Right forelimb (tissue), 1 donor: Measurements from ENCODE around the gene CGB8.
"Not testable (repeated sequence)": the region's sequence is repeated elsewhere in the genome, so short reads cannot be mapped to it uniquely, and the experiment has no call there.

Source experiments
- DNase-seq: peaks from one replicate; pipeline ENCODE4 v3.0.0-alpha.2; 2018

CGB8 gene

DNA sequence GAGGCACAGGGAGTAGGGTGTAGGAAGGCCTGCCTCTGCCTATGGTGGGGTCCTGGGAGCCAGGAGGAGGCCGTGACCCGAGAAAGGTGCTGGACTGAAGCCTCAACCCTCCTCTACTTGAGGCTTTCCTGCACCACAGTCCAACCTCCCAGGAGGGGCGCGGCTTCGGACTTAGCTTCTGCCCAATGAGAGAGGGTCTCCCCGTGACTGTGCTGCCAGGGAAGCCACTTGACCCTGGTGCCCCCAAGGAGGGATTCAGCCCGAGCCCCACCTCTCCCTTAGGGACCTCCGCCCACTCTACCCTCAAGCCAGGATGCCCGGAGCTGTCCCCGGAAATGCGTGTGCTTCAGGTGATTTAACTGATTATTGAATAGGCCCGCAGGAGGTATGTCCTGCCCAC is at the start of gene CGB8:
CGB8 (minus strand) TSS at position 101 of the 400 bp plus-strand sequence. CDS start 372 bp downstream, outside the sequence.
- DNase-seq = not testable (repeated sequence)

DNA sequence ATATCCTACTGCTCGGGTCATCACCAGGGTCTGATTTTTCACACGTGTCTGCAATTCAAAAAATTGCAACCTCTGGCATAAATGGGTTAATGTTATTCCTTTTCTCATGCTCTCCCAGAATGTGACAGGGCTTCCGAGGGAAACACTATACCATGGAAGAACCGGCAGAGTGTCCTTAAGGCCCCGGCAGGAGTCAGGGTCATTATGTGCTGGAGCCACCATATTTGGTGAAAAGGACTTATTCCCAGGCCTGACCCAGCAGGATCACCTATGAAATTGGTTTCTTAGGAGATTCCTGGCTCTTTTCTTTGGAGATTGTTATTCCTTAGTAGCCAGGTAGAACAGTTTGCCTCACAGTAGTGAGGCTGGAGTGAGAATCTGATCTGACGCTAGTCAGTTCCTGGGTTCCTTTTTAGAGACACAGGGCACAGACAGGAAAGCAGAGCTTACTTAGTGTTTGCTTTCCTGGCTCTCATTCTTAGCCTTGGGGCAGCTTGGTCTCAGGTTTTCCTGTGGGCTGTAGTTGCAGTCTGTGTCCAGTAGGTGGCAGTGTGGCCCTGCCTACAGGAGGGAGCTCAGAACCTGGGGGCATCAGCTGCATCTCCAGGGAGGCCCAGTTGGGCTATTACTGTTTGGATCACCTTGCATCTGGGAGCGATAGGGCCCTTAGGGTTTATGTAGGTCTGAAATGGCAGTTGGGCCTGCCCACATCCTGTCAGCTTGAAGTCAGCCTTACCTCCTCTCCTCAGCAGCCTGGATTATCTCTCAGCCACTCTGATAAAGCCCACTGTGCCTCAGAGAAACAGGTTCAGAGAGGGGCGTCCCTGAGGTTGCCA is 48.8 kb upstream of the CGB8 start:
- peak; percentile 78 for DNase-seq

DNA sequence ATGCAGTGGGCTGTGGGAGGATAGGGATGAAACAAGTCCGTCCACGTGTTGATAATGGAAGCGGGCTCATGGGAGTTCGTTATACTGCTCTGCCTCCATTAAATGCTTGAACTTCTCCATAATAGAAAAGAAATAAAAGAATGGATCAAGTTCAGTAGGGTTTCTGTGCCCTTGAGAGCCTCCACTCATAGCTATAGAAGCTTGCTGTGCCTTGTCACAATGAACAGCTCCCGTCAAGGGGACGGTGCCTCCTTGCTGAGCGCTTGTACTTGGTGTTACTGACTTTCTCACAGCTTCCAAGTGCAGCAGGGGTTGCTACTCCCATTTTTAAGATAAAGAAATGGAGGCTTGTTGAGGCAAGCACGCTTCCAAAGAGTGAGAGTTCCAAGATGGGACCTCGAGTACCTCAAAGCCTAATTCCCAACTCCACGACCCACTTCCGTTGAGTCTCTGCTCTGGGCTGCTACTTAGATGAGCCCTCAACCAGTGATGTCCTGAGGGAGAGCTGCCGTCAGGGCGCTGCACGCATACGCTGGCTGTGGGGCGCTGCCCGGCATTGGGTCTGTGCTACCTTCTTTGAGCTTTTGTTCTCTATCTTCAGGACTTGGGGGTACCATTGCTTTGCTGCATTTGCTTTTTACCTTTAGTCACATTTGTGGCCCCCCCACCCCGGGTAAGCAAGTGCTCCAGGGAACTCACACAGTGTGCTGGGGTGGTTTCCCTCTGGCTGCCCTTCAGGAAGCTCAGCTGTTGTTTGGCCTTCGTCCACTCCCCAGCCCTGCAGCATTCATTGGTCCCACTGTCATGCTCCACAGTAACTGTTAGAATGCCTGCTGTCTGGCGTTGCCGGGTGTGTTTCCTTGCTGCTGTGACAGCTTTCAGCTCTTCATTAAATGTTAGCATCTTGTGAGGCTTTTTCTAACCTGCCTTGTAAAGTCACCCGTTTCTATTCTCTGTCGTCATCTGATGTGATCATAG is 45.9 kb upstream of the CGB8 start:
- no peak for DNase-seq

DNA sequence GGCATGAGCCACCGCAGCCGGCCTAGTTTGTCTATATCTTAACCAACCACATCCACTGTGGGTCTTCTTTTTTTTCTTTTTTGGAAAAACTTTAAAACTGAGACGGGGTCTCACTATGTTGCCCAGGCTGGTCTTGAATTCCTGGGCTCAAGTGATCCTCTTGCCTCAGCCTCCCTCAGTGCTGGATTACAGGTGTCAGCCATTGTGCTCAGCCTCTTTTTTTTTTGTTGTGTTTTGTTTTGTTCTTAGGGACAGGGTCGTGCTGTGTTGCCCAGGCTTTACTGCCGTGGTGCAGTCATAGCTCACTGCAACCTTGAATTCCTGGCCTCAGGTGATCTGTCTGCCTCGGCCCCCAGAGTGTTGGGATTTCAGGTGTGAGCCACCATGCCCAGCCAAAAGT is 43.8 kb upstream of the CGB8 start:
- no peak for DNase-seq

DNA sequence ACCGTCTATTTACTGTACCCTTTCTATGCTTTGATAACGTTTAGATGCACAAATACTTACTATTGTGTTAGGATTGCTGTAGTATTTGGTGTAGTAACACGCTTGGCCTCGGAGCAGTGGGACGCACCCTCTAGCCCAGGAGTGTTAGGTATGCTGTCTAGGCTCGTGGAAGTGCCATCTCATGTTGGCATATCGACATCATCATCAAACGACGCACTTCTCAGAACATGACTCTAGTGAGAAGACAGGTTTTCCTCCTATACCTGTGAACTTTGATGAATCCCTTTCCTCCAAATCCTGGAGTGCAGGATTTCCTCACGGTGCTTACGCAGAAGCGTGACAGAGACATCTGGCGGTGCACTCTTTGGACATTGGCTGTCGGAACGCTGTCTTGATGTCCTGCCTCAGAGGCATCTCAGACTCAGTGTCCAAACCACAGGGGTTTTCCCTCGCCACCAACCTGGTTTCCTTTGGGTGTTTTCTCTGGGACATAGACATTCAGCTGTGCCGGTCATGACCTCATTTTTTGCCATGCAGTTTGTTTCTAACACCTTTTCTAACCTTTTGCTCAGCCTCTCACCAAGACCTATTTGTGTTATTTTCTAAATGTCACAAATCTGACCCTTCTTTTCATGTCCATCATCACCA is 42.6 kb upstream of the CGB8 start:
- no peak for DNase-seq

DNA sequence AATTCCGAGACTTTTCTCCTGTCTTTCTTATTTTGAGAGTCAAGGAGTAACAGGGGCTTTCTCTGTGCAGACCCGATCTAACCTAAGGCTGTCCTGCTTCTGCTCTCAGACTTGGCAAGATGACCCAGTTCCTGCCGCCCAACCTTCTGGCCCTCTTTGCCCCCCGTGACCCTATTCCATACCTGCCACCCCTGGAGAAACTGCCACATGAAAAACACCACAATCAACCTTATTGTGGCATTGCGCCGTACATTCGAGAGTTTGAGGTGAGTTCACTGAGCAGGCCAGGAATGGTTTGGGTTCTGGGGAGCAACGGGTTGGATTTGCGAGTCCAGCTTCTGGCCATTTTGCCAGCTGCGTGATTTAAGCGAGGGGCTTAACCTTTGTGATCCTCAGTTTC is 37.4 kb upstream of the CGB8 start:
- DNase-seq = no peak

DNA sequence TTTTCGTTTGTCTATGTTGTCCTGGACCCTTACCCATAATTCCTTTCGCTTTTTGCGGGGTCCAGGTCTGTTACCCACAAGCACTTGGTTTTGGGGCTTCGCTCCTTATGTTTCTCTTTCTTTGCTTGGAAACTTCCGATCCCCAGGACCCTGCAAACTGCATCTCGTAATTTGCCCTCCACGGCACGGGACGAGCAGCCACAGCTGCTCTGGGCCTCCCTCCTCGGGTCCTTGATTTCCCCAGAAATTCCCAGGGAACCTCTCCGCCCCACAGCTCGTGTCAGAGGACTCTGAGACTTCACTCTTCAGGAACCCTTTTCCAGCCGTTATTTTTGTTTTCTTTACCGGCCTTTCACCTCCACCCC is 36.9 kb upstream of the CGB8 start:
- DNase-seq = no peak

DNA sequence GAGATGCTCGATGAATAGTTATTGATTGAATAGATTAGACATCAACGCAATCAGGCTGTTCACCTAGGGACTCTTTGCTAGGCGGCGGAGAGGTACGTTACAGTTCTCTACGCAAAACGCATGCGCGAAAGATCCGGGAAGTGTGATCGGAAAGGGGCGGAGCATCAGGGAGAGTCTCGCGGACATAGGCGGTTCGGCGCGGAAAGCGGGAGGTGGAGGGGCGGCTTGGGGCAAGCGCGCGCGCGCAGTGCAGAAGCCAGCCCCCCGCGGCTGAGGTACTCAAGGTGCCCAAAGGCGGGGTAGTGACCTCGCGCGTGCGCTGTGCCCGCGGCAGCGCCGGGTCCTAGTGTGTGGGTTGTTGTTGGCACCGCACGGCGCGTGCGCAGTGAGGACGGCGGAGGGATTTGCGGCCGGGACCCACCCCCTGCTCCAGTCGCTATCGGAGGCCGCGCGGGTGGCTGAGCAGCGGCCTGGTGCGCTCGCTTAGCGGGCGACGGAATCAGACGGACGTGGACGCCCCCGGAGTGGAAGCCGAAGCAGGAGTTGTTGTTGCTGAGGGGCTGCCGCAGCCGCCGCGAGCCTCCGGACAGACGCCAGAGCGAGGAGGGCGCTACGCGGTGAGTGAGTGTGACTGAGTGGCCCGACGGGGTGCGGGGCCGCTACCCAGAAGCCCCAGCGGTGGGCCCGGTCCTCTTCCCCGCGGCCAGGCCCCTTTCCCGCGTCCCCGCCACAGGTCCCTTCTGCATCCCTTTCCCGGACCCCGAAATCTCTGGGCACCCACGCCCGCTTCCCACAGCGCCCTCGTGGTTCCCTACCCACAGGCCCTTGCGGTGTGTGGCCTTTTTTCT is 36.3 kb upstream of the CGB8 start, which contains the start of gene SNRNP70:
SNRNP70 (plus strand) TSS at position 432 of the 848 bp plus-strand sequence. CDS start 964 bp downstream, outside the sequence.
- DNase-seq = peak; percentile 100

DNA sequence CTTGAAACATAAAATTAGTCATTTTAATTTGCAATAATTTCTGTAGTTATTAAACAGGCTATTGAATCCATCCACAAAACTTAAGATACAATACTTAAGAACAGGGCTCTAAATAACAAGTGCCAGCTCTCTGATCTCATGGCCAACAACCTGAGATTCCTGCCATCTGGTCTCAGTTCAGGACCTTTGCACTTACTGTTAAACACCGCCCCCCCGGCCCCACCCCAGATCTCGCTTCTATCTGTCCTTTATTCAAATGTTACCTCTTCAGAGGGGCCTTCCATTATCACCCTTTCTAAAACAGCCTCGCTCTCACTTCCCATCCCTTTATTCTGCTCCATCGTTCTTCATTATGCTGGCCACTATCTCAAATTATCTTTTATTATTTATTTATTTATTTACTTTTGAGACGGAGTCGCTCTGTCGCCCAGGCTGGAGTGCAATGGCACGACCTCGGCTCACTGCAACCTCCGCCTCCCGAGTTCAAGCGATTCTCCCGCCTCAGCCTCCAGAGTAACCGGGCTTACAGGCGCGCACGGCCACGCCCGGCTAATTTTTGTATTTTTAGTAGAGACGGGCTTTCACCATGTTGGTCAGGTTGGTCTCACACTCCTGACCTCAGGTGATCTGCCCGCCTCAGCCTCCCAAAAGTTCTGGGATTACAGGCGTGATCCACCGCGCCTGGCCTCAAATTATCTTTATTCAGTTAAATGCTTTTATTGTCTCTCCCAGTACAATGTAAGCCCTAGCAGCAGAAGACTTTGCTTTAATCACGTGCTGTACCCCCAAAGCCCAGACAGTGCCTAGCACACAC is 35.5 kb upstream of the CGB8 start:
- DNase-seq = no peak

DNA sequence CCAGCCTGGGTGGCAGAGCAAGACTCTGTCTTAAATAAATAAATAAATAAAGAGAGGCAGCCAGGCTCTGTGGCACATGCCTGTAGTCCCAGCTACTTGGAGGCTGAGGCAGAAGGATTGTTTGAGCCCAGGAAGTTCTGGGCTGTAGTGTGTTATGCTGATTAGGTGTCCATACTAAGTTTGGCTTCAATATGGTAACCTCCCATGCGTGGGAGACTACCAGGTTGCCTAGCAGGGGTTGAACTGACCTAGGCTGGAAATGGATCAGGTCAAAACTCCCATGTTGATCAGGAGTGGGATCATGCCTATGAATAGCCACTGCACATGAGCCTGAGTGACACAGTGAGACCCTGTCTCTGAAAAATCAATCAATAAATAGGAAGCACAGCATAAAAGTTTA is 32.4 kb upstream of the CGB8 start:
- DNase-seq = no peak

DNA sequence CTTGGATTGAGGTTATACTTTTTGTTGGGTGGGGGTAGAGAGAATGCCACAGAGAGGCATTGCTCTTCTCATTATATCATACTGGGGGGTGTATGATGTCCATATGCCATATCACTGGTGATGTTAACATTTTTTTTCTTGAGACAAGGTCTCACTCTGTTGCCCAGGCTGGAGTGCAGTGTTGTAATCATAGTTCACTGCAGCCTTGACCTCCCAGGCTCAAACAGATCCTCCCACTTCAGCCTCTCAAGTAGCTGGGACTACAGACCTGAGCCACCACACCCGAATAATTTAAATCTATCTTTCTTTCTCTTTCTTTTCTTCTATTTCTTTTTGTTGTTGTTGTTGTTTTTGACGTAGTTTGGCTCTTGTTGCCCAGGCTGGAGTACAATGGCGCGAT is 31.5 kb upstream of the CGB8 start:
- no peak for DNase-seq

DNA sequence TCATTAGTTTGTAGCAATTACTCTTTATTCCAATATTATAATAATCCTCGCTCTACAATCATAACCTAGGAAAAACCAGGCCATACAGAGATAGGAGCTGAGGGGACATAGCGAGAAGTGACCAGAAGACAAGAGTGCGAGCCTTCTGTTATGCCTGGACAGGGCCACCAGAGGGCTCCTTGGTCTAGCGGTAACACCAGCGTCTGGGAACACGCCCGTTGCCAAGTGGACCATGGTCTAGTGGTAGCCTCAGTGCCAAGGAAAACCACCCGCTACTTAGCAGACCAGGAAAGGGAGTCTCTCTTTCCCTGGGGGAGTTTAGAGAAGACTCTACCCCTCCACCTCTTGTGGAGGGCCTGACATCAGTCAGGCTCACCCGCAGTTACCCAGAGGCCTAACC is 26.0 kb upstream of the CGB8 start:
- DNase-seq = not testable (repeated sequence)

DNA sequence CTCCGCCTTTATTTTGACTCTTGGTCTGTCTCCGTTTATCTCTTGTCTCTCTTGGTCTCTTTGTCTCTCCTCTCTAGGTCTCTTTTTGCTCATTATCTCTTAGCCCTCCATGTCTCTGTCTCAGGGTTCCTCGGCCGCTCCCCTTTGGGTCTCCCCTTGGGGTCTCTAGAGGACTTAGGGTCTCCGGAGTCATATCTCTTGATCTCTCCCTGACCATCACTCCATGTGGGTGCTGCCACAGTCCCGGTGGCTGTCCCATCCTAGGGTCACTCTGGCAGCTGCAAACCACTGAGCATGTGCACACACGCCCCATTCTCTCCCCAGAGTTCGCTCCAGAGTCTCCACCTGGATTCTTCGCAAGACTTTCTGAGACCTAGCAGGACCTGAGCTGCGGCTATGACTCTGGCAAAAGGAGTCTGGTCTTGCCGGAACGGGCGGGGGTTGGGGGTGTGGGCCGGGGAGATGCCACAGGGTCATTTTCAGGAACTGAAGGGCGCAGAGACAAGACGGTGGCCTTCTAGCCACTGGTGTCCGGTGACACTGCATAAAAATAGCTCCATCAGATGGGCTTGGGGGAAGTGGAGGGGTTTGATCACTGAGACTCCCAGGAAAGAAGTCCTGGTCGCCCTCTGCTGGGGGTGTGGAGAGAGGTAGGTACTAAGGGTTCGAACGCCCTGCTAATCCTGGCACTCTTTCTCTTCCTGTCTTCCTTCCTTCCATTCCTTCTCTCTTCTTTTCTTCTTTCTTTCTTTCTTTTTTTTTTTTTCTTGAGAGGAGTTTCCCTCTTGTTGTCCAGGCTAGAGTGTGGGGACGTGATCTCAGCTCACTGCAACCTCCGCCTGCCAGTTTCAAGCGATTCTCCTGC is 24.8 kb upstream of the CGB8 start:
- no peak for DNase-seq

DNA sequence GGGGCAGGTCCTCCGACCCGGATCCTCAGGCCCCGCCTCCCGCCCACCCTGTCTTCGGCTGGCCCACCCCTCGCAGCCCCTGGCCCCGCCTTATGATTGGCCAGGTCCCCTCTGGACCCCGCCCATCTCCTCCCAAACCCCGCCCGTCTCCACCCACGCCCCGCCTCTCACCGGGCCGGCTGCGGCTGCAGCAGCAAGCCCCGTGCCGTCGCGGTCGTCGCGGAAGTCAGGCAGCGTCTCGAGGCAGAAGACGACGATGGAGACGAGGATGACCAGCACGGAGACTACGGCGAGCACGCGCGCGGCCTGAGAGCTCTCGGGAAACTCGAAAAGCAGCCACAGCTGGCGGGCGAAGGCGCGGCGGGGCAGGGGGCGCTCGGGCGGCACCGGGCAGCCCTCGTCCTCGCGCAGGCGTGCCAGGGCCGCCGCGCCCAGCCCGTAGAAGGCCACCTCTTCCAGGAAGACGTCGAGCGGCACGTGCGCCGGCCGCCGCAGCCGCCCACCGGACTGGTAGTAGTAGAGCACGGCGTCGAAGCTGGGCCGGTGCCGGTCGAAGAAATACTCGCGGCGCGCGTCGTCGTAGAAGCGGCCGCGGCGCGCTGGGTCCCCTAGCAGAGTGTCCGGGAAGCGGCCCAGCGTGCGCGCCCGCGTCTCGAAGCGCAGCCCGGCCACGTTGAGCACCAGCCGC is 23.1 kb upstream of the CGB8 start:
- no peak for DNase-seq

DNA sequence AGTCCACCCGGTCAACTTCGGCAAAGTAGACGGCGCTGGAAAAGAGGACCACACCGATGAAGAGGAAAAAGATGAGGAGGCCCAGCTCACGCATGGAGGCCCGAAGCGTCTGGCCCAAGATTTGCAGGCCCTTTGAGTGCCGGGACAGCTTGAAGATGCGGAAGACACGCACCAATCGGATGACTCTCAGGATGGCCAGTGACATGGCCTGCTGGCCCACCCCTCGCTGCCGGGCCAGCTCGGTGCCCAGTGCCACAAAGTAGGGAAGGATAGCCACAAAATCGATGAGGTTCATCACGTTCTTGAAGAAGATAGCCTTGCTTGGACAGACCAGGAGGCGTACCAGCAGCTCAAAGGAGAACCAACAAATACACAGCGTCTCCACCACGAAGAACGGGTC is 21.5 kb upstream of the CGB8 start:
- no peak for DNase-seq

DNA sequence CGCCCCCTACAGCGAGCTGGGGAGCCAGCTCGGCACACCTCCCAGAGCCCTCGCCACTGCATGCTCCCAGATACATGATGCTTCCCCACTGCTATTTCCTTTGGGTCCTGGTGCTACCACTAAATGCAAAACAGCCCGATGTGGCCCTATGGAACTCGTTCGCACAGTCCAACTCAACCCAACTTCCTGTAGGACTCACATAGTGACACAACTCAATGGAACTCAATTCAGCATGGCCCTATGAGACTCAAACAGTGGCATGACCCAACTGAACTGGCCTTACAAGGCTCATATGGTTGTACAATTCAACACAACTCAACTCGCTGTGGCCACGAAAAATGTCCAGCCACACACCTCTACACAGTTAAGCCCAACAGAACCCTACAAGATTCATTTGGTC is 20.1 kb upstream of the CGB8 start:
- no peak for DNase-seq

DNA sequence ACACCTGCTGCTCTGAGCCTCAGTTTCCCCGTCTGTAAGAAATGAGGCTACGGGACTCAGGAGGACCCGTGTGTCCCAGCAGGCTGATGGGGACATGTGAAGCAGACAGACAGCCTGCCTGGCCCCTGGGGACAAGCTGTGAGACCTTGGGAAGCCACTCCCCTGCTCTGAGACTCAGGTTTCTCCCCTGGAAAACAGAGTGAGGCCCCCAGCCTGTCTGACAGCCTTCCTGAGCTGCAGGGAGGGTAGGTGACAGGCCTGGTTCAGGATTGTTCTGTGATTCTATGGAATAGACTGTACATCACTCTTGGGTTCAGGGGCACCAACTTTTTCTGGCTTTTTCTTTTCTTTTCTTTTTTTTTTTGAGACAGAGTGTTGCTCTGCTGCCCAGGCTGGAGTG is 18.6 kb upstream of the CGB8 start:
- DNase-seq = no peak

DNA sequence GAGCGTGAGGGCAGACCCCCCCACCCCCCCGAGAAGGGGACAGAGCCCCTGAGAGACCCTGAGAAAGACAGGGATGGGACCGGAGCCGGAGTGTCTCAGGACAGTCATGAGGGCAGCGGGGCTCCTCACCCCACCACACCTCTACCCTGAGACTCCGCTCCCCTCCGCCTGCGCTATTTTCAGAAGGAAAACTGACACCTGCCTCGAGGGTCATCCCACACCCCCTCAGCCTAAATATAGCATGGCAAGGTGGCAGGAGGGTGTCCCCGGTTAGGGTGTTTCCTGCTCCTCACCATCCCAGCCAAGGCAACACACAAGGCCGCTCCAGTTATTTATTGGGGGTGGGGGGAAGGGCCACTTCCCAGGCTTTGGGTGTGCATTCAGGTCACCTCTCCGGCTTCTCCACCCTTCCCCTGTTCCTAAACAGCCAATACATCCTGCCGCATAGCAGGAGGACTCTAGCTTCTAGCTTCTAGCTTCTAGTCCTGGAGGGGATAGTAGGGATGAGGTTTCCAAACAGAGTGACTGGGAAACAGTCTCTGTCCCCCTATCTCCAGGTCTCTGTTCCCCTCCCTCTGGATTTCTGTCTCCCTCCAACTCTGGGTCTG is 17.1 kb upstream of the CGB8 start:
- no peak for DNase-seq
